ENCODE results near the gene ONECUT2.

The ONECUT2 gene

DNA sequence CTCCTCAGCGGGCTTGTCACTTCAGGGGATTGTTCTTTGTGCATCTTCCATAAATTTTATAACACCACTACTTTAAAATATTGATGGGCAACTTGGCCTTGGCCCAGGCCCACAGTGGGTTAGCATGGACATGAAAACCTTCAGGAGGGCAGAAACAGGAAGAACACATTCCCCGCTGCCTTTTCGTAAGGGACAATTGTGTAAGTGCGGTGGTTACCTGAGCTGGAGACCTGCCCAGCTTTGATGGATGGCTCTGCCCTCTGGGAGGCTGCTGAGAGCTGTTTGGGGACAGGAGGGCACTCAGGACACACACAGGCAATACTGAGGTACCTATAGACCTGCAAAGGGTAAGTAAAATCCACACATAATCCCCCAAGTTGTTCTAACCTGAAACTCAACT is 104.5 kb downstream of the ONECUT2 start:
- Histone ChIP-seq H4K91ac (ENCODE audit: low read length) (no peak overlapping the region), H3K36me3 (ENCODE audit: control insufficient read depth in 1 of 2, insufficient read depth in 2 of 2, low read depth in 1 of 2, low read length in 2 of 2) (no peaks in the 10 kb centered on the region), H2BK12ac (ENCODE audit: low read length in 2 of 2) (no peak overlapping the region), H2AK5ac (ENCODE audit: low read length, severe bottlenecking) (no peak overlapping the region), H3K4me1 (ENCODE audit: control insufficient read depth, insufficient read depth, low read depth, low read length) (no peaks in the 10 kb centered on the region), H3K9ac (ENCODE audit: low read length) (no peak overlapping the region), H3K4me3 (ENCODE audit: insufficient read depth in 1 of 2, low read depth in 1 of 2, low read length in 2 of 2) (no peak overlapping the region), H3K9me3 (ENCODE audit: control insufficient read depth, low read length) (no peaks in the 10 kb centered on the region), H2BK120ac (ENCODE audit: low read depth, low read length) (no peak overlapping the region), H3K27me3 (ENCODE audit: control insufficient read depth in 1 of 2, insufficient read depth in 1 of 2, low read length in 2 of 2) (peaks cover 0 to 4% of the 10 kb centered on the region in 2 experiments), H3K4ac (ENCODE audit: low read depth in 1 of 2, low read length in 2 of 2) (no peak overlapping the region), H3K27ac (ENCODE audit: low read length, poor library complexity, severe bottlenecking) (no peak overlapping the region), H4K8ac (ENCODE audit: low read length) (no peak overlapping the region), H3K18ac (ENCODE audit: low read depth in 1 of 2, low read length in 2 of 2) (no peak overlapping the region), H2BK15ac (ENCODE audit: low read depth, poor library complexity, severe bottlenecking) (no peak overlapping the region), H3K14ac (ENCODE audit: low read length in 2 of 2) (no peak overlapping the region), H2BK5ac (ENCODE audit: low read depth, low read length, poor library complexity, severe bottlenecking) (no peak overlapping the region), H3K79me1 (replicated peaks; ENCODE audit: low read length, poor library complexity, severe bottlenecking) (no peaks in the 10 kb centered on the region), H2AFZ (ENCODE audit: low read depth, low read length) (no peak overlapping the region), H3K23ac (ENCODE audit: low read length in 2 of 2) (no peak overlapping the region), H3K4me2 (ENCODE audit: low read length, poor library complexity, severe bottlenecking) (no peak overlapping the region)
- DNase-seq, result no peak
- WGBS, result 97% methylated on average over 4 of the region's 4 CpGs

All from mesenchymal stem cell (in vitro differentiated cells and primary cell).